Left lung (tissue), 10 donors: Measurements from ENCODE around the gene PDGFRB. TPM values are rescaled to one million over a fixed set of nuclear protein-coding genes. Genes with fewer than 3 reads are reported as not detected.
A peak's percentile ranks its signal among the peaks of the same experiment; 100 is the strongest.

Experiments used
- ATAC-seq: fragments of 200-7000 bp; cut with Tn5 transposase; one replicate; pipeline ENCODE4 v1.9.1; 2020; ENCODE audit warnings: moderate library complexity
- DNase-seq, 4 donors: peaks; one replicate each; pipeline ENCODE4 v3.0.0-alpha.2; 2013 to 2020
- H3K27ac ChIP-seq, 2 donors: fragments of 200-600 bp; sonication (generic) in 1 of 2; one replicate each; pipeline versions ENCODE4 v1.5.0 to v1.8.0; 2020 to 2021
- H3K27me3 ChIP-seq, 2 donors: fragments of 200-600 bp; sonication (generic) in 1 of 2; one replicate each; pipeline versions ENCODE4 v1.5.0 to v1.8.0; 2020 to 2021
- H3K36me3 ChIP-seq, 2 donors: fragments of 200-600 bp; sonication (generic) in 1 of 2; one replicate each; pipeline versions ENCODE4 v1.5.0 to v1.8.0; 2020 to 2021
- H3K4me1 ChIP-seq, 2 donors: fragments of 200-600 bp; one replicate each; pipeline ENCODE4 v1.8.0; 2021
- H3K4me3 ChIP-seq, 2 donors: fragments of 200-600 bp; sonication (generic) in 1 of 2; one replicate each; pipeline versions ENCODE4 v1.5.0 to v1.8.0; 2020 to 2021; ENCODE audit warnings: mild to moderate bottlenecking in 1 of 2
- H3K9me3 ChIP-seq, 2 donors: fragments of 200-600 bp; sonication (generic) in 1 of 2; one replicate each; pipeline versions ENCODE4 v1.5.0 to v1.8.0; 2020 to 2021
- intact Hi-C, 2 donors: fragments of 100-400 bp; cut with DNase I; formaldehyde crosslinking; loops; one replicate each; pipeline versions ENCODE4 v1.11.2 to v1.14.2; 2022
- polyA plus RNA-seq, 6 donors: library from polyadenylated mRNA; unstranded; fragments of 120-200 nt; gene quantifications; one replicate each; pipeline ENCODE4 v1.2.1, GENCODE V29; 2013; ENCODE audit not compliant: insufficient read length in 6 of 6
- total RNA-seq, 2 donors: library from RNA; stranded (reverse); fragmentation: NEBNext Ultra II Directional; extraction: Animal tissue kit (Norgen Biotek cat#: 25700); gene quantifications; one replicate each; pipeline ENCODE4 v1.2.1, GENCODE V29; 2021
- TF ChIP-seq, protein P1 (sequence below), 2 donors: fragments of 200-600 bp; sonication (generic) in 1 of 2; IDR thresholded peaks; one replicate each; pipeline versions ENCODE4 v1.5.0 to v1.8.0; 2021; ENCODE audit warnings: antibody characterized with exemption in 2 of 2
- donor health status: DM: no; HTN: yes; CAD: no.
- donor health status: DM: no; HTN: no; CAD: no.

The PDGFRB gene
- total and polyA plus RNA-seq, 8 donors = 129 to 227 (median 214) TPM

DNA sequence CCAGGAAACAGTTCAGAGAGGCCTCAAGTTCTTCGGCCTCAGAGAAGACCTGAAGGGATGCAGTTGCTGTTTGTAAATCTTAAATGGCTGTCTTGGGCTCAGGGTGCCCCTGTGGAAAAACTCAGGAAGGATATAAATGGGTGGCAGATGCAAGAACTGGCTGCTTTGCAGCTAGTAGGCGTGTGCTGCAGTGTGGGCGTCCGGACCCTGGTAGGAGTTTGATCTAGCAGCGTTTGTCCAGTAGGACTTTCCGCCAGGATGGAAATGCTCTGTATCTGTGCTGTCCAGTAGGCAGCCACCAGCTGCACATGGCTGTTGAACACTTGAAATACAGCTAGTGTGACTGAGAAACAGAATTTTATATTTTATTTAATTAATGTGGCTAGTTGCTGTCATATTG is 18.6 kb upstream of the PDGFRB start:
- ATAC-seq (no peak), DNase-seq (no peak)
- Histone ChIP-seq H3K36me3 (no peaks in the 10 kb centered on the region), H3K9me3 (no peaks in the 10 kb centered on the region), H3K27ac (no peak overlapping the region), H3K4me3 (no peak overlapping the region), H3K27me3 (peaks cover 0 to 16% of the 10 kb centered on the region in 2 donors), H3K4me1 (no peaks in the 10 kb centered on the region)
- TF ChIP-seq, protein P1, sequence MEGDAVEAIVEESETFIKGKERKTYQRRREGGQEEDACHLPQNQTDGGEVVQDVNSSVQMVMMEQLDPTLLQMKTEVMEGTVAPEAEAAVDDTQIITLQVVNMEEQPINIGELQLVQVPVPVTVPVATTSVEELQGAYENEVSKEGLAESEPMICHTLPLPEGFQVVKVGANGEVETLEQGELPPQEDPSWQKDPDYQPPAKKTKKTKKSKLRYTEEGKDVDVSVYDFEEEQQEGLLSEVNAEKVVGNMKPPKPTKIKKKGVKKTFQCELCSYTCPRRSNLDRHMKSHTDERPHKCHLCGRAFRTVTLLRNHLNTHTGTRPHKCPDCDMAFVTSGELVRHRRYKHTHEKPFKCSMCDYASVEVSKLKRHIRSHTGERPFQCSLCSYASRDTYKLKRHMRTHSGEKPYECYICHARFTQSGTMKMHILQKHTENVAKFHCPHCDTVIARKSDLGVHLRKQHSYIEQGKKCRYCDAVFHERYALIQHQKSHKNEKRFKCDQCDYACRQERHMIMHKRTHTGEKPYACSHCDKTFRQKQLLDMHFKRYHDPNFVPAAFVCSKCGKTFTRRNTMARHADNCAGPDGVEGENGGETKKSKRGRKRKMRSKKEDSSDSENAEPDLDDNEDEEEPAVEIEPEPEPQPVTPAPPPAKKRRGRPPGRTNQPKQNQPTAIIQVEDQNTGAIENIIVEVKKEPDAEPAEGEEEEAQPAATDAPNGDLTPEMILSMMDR (IDR thresholded peaks at IDR 0.05) = no peak
- intact Hi-C loops = no loop called here

DNA sequence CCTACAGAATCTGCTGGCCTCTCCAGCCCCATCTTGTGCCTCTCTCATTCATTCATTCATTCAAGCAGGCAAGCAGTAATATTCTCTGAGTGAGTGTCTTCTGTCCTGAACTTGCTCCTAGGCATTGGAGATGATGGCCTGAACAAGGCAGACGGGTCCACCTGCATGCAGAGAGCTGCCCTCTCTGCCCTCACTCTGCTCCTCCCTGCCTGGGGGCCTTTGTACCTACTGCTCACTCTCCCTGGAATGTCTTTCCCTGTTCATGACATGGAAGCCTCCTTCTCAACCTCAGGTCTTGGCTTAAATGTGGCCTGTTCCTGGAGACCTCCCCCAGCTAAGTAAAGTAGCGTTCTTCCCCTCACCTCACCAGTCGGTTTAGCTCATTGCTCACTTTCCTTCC is 17.5 kb upstream of the PDGFRB start:
- Histone ChIP-seq H3K4me3 (no peak overlapping the region), H3K9me3 (no peaks in the 10 kb centered on the region), H3K4me1 (no peaks in the 10 kb centered on the region), H3K36me3 (no peaks in the 10 kb centered on the region), H3K27me3 (peaks cover 0 to 28% of the 10 kb centered on the region in 2 donors), H3K27ac (no peak overlapping the region)
- intact Hi-C loops = no loop called here
- TF ChIP-seq, protein P1 (IDR thresholded peaks at IDR 0.05) = no peak
- DNase-seq (no peak), ATAC-seq (no peak)

GRCh38 chr5:150172556-150172955 is 16.9 kb upstream of the PDGFRB start:
- Histone ChIP-seq H3K4me1 (no peaks in the 10 kb centered on the region), H3K9me3 (no peaks in the 10 kb centered on the region), H3K27me3 (peaks cover 0 to 34% of the 10 kb centered on the region in 2 donors), H3K36me3 (no peaks in the 10 kb centered on the region), H3K4me3 (no peak overlapping the region), H3K27ac (no peak overlapping the region)
- DNase-seq = peak in 1 of 4 donors; percentile 69
- intact Hi-C loops = no loop called here
- no peak for ATAC-seq
- TF ChIP-seq, protein P1 (IDR thresholded peaks at IDR 0.05) = no peak

DNA sequence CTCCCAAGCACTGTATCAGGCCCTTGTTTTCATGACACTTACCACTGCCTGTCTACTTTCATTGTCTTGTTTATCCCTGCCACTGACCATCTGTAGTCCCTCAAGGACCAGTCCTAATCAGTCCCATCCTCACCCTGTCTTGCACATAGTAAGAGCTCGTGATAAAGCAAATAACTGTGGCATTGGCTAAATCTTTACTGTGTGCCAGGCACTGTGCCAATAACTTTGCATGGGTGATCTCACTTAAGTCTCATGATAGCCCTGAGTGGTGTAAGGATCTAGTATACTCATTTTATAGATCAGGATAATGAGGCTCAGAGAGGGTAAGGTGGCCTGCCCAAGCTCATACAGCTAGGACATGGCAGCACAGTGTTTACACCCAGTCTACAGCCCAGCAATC is 16.5 kb upstream of the PDGFRB start:
- ATAC-seq (no peak), DNase-seq (no peak)
- Histone ChIP-seq H3K27ac (no peak overlapping the region), H3K4me1 (no peaks in the 10 kb centered on the region), H3K9me3 (no peaks in the 10 kb centered on the region), H3K27me3 (peaks cover 3 to 38% of the 10 kb centered on the region in 2 donors), H3K36me3 (no peaks in the 10 kb centered on the region), H3K4me3 (no peak overlapping the region)
- TF ChIP-seq, protein P1 (IDR thresholded peaks at IDR 0.05) = no peak
- intact Hi-C loops = no loop called here

- TF ChIP-seq, protein P1 (IDR thresholded peaks at IDR 0.05) = no peak
- ATAC-seq (no peak), DNase-seq (no peak)
- Histone ChIP-seq H3K36me3 (no peaks in the 10 kb centered on the region), H3K9me3 (no peaks in the 10 kb centered on the region), H3K4me3 (no peak overlapping the region), H3K27ac (no peak overlapping the region), H3K4me1 (no peaks in the 10 kb centered on the region), H3K27me3 (peaks cover 9 to 57% of the 10 kb centered on the region in 2 donors)
- intact Hi-C loops = no loop called here
Observed at GRCh38 chr5:150168864-150169263, 13.2 kb upstream of the PDGFRB start.
